NCI-H748 (cell line): Measurements from ENCODE around the gene GGA3.

ENCODE experiments used
- DNase-seq: peaks from one replicate; lab custom pipeline; 2025; ENCODE audit not compliant: unreplicated experiment; lab: John Stamatoyannopoulos, UW

Gene GGA3

GRCh38 chr17:75249564-75249963, 11.8 kb downstream of the GGA3 start:
- no peak for DNase-seq

DNA sequence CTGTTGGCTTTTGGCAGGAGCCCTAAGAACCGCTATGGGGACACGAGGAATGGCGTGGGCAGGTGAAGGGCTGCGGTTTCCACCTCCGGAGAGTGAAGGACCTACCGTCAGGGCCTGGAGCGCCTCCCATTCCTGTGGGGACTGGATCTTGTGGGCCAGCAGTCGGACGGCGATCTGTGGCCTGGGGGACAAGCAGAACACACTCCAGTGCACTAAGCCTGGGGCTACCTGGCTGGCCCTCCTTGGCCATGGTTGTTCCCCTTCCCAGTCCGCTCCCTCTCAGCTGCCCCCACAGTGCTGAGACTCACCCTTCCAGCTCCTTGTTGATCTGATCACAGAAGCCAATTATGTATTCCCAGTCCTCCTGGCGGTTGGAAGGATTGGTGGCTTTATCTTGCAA, 15.0 kb downstream of the GGA3 start:
- no peak for DNase-seq

DNA sequence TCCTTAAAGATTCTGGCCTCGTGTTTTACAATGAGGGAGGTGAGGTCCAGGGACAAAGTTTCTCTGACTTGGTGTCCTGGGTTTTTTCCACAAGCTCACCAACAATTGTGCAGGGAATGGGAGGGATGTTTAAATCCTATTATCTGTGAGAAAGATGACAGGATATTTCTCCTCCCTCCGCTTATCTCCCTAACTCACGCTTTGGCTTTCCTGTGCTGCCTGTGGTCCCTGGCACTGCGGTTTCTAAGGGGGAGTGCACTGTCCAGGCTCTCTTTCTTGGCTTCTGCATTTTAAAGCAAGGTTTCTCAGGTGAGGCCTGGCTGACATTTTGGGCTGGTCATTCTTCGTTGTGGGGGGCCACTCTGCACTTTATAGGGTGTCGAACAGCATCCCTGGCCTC, 16.4 kb downstream of the GGA3 start:
- DNase-seq, result no peak

- DNase-seq, result no peak
Measured at GRCh38 chr17:75244133-75244866, 17.1 kb downstream of the GGA3 start.

- DNase-seq, result no peak
Measured at GRCh38 chr17:75242461-75243042, 18.9 kb downstream of the GGA3 start.

DNA sequence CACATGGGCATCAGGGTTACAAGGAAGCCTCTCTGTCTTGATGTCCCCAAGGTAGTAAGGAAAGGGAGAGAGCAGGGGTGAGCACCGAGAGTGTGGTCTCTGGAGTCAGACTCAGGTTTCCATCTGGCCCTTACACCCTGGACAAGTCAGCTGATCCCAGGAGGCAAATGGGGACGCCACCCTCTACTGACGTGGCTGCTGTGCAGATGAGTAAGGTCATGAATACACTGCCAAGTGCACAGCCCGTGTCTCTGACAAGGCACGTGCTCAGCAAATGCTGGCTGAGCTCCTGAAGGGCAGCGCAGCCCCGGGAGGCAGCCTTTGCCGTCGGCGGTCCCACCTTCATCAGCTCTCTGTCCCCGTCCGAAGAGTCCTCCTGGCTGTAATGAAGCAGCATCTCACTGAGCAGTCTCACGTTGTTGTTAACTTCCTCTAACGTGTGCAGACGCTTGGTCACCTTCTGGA, 19.4 kb downstream of the GGA3 start:
- no peak for DNase-seq

DNA sequence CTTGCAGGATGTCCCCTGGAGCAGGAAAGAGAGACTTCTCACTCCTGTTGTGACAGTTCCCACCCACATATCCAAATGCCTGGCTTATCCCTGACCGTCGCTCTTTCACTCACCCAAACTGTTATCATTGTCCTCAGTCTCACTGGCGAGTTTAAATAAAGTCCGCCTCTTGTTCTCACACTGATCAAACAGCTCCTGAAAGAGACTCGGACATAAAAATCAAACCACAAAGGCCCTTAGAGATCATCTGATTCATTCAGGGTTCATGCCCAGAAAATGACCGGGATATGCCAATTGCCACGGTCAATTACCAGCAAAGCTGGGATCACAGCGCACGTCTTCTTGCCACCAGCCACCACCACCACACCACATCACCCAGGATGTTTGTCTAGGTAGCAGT, 19.9 kb downstream of the GGA3 start:
- DNase-seq, result no peak

GRCh38 chr17:75241143-75241430, 20.3 kb downstream of the GGA3 start:
- DNase-seq, result no peak

- DNase-seq, result peak; percentile 27
Measured at GRCh38 chr17:75240394-75241142, 20.8 kb downstream of the GGA3 start.

DNA sequence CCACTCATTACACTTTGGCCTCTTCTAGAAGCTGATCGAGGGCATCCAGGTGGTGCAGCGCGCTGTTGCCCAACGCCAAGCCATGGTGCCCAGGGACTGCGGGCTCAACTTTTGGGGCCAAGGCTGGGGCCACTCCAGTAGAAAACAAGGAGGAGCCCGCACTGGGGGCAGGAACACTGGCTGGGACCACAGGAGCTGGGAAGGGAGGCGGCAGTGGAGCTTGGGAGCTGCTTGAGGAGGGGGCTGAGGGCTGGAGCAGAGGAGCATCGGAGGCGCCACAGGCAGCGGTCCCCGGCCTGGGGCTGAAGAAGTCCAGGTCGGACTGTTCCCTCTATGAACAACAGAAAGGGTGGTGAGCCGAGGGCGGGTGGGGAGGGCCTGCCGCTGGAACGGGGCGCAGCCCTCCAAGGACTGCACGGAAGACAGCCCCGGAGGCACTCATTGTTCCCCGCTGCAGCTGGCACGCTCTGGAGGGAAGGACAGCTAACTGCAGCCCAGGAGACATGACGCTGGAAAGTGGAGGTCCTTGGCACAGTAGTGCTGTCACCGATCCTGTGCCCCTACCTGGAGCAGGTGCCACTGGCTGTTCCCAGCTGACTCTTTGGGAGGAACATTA, 21.5 kb downstream of the GGA3 start:
- no peak for DNase-seq

DNA sequence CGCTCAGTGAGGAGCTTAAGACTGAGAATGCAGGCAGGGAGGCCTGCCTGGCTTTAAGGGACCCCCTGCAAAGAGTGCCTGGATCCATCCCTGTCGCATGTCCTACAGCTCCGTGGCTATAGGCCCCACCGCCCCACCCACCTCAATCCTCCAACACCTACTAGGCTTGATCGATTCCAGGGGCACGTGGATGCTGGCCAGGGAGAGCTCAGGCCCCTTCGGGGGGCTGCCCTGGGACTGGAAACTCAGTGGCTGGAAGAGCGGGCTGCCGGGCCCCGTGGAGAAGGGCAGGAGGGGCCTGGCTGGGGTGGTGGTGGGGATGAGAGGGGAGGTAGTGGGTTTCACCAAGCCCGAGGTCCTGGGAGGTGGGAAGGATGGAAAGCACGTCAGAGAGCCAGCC, 22.2 kb downstream of the GGA3 start:
- DNase-seq, result no peak

GRCh38 chr17:75238684-75239191, 22.7 kb downstream of the GGA3 start:
- peak; percentile 58 for DNase-seq

- no peak for DNase-seq
Measured at GRCh38 chr17:75238020-75238580, 23.3 kb downstream of the GGA3 start.

- no peak for DNase-seq
Measured at GRCh38 chr17:75237100-75238014, 24.0 kb downstream of the GGA3 start.

- DNase-seq, result no peak
Measured at GRCh38 chr17:75232786-75233185, 28.6 kb downstream of the GGA3 start.

- DNase-seq, result no peak
Measured at GRCh38 chr17:75231741-75232464, 29.5 kb downstream of the GGA3 start.

DNA sequence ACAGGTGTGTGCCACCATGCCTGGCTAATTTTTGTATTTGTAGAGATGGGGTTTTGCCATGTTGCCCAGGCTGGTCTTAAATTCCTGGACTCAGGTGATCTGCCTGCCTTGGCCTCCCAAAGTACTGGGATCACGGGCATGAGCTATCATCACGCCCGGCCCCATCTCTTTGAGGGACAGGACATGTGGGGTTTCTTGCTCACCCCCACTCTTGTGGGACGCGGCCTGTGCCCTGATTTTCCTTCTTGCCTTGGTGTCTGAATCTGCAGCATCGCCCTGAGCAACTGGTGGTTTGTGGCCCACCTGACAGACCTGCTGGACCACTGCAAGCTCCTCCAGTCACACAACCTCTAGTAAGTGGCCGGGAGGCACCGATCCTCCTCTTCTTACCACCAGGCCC, 30.3 kb downstream of the GGA3 start:
- DNase-seq, result no peak

DNA sequence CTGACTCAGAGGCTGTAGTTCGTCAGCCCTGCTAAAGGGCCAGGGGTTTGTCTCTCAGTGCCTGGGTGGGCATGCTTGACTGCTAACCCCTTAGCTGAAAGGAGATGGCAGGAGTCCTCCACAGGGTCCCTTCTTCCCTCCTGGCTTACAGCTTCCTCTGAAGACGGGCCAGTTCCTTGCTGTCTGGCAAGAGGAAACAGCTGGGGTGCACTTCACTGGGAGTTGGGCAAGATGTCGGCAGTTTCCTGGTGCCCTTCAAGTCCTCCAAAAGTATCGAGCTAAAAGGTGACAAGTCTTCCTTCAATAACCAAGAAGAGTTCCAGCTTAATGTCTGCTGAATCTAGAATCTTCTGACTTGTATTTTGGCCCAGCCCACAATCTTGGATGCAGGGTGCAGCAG, 32.6 kb downstream of the GGA3 start:
- no peak for DNase-seq

DNA sequence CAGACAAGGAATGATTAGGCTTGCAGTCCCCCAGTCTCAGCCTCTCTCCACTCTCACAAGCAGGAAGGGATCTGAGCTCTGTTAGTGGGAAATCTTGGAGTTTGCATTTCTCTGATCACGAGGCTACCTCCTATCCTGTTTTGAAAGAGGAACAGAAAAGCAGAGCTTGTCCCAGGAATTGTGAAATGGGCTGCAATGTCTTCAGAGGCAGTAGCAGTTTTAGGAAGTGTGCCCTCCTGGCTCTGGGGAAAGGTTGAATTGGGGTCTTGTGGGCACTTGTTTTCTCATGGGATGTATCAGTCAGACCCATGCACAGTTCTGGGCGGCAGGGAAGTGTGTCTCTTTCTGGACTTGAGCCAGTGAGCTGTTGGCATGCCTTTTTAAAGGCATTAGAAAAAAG, 33.1 kb downstream of the GGA3 start:
- DNase-seq, result no peak

- no peak for DNase-seq
Measured at GRCh38 chr17:75227729-75228128, 33.7 kb downstream of the GGA3 start.
